GM18526 (cell line): ENCODE measurements around the gene ZNF827.

Source experiments
- POLR2A ChIP-seq: IDR thresholded peaks from 3 replicates; pipeline ENCODE4 v1.6.1; 2011; ENCODE audit not compliant: insufficient read length; ENCODE audit errors: extremely low read depth

Gene ZNF827, protein sequence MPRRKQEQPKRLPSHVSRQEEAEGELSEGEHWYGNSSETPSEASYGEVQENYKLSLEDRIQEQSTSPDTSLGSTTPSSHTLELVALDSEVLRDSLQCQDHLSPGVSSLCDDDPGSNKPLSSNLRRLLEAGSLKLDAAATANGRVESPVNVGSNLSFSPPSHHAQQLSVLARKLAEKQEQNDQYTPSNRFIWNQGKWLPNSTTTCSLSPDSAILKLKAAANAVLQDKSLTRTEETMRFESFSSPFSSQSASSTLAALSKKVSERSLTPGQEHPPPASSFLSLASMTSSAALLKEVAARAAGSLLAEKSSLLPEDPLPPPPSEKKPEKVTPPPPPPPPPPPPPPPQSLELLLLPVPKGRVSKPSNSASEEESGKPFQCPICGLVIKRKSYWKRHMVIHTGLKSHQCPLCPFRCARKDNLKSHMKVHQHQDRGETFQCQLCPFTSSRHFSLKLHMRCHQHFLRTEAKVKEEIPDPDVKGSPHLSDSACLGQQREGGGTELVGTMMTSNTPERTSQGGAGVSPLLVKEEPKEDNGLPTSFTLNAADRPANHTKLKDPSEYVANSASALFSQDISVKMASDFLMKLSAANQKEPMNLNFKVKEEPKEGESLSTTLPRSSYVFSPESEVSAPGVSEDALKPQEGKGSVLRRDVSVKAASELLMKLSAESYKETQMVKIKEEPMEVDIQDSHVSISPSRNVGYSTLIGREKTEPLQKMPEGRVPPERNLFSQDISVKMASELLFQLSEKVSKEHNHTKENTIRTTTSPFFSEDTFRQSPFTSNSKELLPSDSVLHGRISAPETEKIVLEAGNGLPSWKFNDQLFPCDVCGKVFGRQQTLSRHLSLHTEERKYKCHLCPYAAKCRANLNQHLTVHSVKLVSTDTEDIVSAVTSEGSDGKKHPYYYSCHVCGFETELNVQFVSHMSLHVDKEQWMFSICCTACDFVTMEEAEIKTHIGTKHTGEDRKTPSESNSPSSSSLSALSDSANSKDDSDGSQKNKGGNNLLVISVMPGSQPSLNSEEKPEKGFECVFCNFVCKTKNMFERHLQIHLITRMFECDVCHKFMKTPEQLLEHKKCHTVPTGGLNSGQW

DNA sequence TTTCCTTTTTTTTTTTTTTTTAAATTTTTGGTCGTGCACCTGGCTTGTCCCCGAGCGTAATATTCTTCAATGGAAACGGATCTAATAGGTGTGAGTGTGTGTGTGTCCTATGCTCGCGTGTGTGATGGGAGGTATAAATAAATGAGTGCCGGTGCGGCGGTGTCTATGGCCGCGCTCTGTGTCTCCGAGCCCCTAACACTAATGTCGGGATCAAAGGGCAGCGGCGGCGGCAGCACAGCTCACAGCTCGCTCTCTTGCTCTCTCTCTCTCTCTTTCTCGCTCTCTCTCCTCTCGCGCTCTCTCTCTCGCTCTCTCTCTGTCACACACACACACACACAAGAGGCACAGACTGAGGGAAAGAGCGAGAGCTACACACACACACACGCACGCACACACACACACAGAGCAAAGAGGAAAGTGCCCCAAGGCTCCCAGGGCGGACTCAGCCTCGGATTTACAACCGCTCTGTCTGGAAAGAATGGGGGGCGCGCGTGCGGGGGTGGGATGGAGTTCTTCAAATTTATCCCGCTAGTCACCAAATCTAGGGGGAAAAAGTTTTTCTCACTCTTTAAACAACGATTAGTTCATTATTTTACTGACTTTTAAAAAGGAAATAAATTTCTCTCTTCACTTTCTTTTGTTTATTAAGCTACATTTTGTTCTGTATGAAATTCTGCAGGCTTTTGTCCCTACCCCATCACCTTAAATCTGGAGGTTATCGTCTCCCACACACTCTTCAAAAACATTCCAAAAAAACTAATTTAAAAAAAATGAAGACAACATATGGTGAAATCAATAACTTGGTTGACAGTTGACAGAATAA, at the start of gene ZNF827:
ZNF827 (minus strand) TSS at position 206 of the 823 bp plus-strand sequence. CDS start 416 bp downstream, outside the sequence.
- peak; percentile 58 for TF ChIP-seq POLR2A

DNA sequence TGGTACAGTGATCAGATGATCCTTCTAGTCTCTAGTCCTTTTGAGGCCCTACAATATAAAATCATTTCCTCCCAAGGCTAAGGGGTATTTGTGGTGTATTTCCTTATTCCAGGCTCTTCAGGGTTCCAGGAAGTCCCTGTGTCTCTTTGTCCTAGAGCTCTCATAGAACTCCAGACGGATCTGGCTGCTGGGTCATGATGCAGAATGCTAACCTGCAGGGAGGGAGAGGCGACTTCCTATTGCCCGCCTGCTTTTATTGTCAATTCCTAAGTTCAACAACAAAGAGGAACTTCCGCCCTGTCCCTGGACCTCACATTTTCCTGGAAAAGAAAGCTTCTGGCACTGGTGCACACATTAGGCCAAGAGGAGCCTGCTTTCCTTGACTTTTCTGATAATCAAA, 45.9 kb upstream of the ZNF827 start:
- TF ChIP-seq POLR2A: no peak

DNA sequence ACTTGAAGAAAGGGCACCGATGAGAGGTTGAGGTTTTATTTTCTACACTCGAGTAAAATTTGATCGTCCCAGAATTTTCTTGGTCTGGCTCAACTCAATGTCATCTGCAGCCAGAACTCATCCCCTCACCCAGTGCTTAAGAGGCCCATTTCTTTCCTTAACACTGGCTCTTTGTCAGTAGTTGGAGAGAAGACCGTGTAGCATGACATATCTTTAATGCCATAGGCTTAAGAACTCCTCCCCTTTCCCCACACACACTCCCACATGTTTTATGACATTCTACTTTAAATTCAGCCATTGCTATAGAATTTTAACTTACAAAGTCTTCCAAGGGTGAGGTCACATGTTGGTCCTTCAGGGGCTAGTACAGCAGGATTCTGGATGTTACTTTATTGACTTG, 44.2 kb upstream of the ZNF827 start:
- no peak for TF ChIP-seq POLR2A

DNA sequence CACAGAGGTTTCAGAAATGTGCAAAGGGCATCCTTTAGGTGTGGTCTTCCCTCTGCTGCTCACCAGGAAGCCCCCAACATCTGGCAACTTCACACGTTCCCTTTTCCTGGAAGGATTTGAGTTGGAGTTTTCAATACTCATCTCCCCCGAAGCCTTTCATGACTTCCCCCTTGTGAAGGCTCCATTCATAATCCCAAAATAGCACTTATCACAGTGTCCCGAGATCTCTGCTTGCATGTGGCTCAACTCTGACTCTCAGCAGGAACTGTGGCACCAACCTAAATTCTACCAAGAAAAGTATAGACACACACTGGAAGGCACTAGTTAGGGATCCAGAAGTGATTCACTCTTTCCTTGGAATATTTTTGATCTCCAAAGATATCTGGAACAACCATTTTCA, 40.5 kb upstream of the ZNF827 start:
- no peak for TF ChIP-seq POLR2A

DNA sequence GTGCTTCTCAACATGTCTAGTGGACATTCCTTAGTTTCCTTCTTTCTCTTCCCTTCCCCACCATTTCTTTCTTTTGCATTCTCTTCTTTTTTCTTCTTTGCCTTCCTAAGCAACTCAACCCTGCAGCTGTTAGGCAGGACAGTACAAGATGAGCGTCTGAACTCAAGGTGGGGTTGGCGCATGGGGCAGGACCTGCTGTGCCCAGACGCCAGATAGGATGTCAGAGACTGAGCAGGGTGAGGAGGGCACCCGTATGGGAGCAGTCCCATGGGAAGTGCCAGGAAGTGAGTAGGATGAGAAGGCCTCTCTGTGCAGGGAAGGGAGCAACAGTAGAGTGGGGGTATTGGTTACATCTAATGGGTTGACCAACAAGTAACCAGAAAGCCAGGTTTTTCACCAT, 38.1 kb upstream of the ZNF827 start:
- TF ChIP-seq POLR2A: no peak

DNA sequence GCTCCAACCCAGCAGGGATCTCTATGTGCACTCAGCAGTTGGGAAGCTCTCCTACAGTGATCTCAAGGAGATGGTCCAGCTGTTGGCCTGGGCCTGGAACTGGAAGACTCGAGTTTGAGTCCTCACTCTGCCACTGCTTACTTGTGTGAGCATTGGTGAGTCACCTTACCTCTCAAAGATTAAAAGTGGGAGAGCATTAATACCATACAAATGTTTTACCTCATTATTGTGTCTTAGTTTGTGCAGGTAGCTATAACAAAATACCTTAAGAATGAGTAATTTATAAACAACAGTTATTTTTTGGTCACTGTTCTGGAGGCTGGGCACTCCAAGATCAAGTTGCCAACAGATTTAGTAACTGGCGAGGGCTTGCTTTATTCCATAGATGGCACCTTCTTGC, 21.4 kb upstream of the ZNF827 start:
- TF ChIP-seq POLR2A: no peak

DNA sequence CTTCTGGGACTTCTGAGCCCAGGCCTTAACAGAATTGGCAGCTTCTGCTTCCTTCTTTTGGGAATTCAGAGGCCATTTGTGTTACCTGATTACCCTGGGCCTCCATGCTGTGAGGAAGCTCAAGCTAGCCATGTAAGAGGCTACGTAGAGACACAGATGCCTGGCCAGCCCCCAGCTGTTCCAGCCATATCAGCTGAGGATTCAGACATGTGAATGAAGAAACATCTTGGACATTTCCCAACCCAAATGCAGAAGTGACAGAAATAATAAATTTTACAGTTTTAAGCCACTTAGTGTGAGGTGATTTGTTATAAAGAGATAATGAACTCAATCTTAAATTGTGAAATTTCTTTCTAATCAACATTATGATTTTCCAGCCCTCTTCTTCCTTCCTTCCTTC, 18.7 kb upstream of the ZNF827 start:
- no peak for TF ChIP-seq POLR2A

DNA sequence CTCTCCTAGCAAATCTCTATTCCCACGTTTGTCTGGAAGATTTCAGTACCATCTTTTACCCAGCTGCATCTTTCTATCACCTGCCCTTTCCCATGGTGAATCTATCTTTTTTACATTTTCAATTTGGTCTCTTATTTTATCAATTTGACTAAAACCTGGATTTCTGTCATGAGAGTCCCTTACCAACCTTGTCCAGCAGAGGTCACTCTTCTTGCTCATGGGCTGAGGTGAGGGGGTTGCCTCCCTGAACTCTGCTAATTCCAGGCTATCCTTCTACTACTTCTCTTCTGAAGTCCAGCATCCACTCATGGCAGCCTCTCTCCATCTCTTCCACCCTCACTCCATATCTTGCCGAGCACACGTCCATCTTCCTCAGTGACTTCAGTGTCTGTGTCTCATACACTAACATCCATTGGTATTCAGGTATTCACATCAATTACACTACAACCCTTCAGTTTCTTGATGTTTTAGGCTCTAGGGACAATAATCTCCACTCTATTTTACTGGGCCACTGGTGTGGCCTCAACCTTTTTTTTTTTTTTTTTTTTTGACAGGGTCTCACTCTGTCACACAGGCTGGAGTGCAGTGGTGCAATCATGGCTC, 17.8 kb upstream of the ZNF827 start:
- no peak for TF ChIP-seq POLR2A

DNA sequence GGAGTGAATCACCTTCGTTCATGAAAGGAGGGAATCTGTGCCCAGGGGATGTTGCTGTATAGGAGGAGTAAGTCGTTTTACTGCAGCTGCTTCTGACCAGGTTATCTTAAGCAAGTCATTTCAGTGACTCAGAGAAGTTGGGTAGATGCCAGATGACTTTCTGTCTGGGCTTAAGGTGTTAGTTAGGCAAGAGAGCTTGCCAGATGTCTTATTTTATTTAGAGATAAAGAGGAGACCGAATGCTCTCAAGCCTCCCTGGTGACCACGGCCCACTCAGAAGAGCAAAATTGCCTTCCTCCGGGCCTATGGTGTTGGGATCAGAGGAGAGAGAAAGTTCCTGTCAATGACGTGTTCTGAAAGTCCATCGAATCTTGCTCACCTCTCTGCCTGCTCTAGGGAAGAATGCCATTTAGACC, 16.3 kb upstream of the ZNF827 start:
- no peak for TF ChIP-seq POLR2A

DNA sequence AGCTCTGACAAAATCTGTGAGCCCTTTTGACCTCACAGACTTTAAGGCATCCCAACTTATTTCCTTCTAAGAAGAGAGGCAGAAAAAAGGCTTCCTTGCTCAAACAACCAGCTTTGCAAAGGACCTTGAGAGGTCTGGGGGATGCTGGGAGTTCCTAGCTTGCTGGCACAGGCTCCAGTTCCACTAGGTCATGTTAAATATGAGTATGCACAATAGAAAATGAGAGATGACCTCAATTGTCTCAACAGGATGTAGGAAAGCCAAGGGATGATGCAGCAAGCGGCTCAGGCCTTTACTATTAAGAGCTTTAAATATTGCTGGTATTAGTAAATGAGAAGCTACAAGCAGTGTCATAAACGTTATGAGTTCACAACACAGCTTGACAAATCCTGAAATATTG, 13.3 kb upstream of the ZNF827 start:
- no peak for TF ChIP-seq POLR2A

DNA sequence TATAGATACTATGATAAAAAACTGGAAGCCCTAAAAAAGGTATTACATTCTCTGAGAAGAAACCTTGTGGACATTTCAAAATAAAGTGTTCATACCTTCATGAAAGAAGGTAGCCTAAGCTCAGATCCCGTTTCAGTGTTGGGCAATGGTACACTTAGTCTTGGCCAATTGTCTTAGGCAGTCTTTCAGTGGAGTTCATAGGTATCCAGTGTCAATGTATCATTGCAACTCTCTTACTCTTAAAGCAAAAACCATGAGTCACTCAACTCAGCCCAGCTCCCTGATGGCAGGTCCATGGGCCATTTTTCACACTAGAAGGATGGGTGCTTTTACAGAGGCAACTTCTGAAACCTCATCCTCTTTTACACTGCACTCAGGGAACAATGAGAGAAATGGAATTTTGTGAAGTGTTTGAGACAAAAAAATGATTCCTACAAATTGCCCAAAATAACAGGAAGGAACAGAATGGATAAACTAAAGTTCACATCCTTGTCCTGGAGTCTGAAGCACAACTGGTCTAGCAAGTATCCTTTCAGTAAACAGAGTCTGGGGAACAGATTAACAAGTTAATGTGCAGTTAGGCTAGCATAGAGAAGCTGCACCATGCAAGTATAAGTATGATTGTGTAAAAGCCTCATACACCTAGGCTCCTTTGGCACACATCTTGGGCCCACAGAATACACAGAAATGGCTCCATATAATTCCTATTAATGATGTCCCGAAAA, 7.0 kb upstream of the ZNF827 start:
- no peak for TF ChIP-seq POLR2A

DNA sequence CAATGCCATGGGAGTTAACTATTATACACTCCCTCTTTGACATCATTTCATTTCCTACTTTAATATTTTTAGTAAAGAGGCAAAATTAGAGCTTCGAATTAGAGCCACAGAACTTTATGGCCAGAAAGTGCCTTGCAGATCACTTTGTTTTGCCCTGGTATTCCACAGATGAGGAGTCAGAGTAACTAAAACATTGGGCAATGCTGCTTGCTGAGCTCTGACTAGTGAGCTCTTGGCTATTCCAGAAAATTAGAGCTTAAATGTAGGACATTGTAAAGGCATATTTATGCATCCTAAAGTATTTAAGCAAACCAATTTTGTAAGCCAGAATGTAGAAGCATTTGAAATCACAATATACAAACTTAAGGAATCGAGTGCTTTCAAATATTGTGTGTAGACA, 6.3 kb upstream of the ZNF827 start:
- no peak for TF ChIP-seq POLR2A

DNA sequence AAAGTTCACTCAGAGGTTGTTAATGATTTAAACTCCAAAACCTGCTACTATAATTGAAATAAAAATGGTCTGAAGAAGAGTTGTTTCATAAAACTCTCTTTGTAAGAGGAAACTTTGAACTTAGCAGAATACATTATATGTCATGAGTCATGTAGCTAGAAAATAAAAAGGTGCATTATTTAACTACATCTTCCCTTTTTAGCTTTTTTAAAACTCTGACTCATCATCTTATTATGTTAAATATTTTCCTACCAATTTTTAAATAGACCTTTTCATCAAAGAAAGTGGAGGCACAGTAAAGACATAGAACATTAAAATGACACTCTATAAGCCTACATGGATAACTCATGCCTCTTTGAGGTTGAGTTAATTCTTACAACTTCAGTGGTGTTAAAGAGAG, 1.2 kb upstream of the ZNF827 start:
- no peak for TF ChIP-seq POLR2A

DNA sequence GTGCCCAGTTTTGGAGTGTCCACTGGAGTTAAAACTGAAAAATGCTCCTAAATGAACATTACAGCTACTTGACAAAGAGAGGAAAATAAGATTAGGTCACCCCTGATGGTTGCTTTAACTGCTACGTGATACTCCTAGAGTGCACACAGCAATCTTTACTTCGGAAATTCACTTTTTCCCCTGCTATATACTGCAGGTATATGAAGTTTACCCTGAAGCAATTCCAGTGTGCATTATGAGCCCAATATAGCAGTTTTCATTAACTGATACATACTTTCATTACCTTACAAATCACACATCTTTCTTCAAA, 773 bp upstream of the ZNF827 start:
- TF ChIP-seq POLR2A: no peak
